Stimulated activated CD8-positive, alpha-beta memory T cell treated with anti-CD3 and anti-CD28 coated beads, Interleukin-15, amount 100 ng/mL, for 48 hours (primary cell): Measurements from ENCODE around the gene EPX.

Source experiments
- DNase-seq, 2 donors: peaks; one replicate each; pipeline ENCODE4 v3.0.0-alpha.2; 2020; ENCODE audit warnings: low read depth in 2 of 2

The EPX gene

GRCh38 chr17:58250344-58251011 is 58.0 kb downstream of the EPX start:
- DNase-seq, result no peak

- DNase-seq, result no peak
Observed at GRCh38 chr17:58252141-58252540, 59.6 kb downstream of the EPX start.

DNA sequence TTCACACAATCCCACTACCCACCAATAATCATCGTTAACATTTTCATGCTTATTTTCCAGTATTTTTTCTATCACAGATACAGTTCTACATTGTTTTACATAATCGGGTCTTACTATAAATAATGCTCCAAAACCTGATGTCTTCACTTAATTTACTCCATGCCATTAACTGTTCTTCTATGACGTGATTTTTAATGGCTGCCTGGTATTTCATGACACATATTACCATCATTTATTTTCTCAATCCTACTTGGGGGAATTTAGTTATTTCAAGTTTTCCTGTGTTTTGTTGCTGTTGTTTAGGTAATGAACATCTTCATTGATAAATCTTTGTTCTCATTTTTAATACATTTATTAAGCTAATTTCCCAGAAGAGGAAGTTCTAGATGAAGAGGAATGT is 60.6 kb downstream of the EPX start:
- no peak for DNase-seq
